GM12873 (cell line): ENCODE results near the gene NEK6.

Experiments
- TF ChIP-seq, protein P1 (sequence below): IDR thresholded peaks from 2 replicates; pipeline ENCODE4 v1.5.1; 2012; ENCODE audit warnings: low read depth, mild to moderate bottlenecking, moderate library complexity, low read length, control low read depth; ENCODE audit not compliant: insufficient read depth; ENCODE audit errors: missing control alignments

The NEK6 gene

DNA sequence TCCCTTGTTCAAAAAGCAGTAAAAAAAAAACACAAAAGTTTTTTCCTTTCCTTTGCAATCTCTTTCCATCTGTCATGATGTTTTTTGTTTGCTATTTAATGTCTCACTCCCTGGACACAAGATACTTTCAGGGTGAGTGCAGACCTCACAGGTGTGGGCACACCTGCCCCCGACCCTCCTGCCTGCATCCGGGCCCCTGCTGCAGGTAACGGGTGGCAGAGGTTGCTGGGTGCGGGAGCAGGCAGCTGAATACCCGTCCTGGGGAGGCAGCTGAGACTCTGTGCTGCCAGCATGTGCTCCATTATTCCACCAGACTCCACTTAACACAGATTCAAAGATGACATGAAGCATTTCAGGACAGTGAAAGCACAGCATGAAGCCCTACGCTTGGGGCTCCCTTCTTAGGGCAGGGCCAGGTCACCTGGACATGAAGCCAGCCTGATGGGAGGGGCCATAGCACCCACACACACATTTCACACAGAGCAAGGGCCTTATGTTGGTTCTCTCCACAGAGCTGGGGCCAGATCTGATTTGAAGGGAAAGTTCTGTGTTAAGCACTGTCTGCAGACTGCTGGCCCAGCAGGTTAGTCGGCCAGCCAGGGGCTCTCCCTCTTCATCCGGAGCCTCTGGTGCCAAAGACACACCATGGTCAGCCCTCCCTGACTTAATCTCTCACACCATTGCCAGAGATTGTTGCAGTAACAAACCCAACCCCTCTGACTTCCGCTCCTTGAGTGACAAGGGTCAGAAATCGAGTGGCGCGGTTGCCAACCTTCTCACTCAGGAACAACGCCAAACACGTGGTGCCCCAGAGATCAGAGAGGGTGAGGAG lies 13.0 kb downstream of the NEK6 start:
- TF ChIP-seq, protein P1, sequence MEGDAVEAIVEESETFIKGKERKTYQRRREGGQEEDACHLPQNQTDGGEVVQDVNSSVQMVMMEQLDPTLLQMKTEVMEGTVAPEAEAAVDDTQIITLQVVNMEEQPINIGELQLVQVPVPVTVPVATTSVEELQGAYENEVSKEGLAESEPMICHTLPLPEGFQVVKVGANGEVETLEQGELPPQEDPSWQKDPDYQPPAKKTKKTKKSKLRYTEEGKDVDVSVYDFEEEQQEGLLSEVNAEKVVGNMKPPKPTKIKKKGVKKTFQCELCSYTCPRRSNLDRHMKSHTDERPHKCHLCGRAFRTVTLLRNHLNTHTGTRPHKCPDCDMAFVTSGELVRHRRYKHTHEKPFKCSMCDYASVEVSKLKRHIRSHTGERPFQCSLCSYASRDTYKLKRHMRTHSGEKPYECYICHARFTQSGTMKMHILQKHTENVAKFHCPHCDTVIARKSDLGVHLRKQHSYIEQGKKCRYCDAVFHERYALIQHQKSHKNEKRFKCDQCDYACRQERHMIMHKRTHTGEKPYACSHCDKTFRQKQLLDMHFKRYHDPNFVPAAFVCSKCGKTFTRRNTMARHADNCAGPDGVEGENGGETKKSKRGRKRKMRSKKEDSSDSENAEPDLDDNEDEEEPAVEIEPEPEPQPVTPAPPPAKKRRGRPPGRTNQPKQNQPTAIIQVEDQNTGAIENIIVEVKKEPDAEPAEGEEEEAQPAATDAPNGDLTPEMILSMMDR: no peak

DNA sequence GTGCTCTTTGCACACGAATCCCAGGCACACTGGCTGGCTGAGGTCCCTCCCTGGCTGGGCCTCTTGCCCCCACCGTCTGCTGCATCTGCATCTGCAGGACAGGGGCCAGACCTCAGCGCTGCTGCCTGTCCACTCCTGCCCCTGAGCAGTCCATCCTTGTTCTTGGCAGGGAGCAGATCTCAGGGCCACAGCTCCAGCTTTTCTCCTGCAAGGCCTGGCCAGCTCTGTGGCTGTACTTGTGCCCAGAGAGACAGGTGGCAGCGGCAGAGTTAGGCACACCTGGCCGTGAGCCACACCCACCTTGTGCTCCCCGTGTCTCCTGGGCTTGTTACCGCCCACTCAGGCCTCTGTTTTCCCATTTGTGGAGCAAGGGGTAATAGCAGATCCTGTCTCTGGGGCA lies 13.9 kb downstream of the NEK6 start:
- TF ChIP-seq, protein P1: no peak

DNA sequence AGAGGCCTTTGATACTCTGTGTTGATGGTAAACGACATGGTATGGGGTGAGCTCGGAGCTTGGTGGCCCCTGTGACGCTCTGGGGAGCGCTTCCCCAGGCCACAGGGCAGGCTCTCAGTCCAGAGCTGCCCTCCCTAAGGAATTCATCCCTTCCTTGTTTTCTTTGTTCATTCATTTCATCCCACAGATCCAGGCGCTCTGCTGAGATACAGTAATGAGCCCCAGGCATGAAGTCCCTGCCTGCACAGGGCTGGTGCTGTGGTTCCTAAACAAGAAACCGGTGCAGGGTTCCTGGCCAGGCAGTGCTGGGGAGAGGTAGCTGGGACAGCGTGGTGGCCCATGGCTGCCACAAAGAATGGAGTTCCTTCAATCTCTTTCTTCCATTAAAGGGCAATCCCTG lies 14.4 kb downstream of the NEK6 start:
- TF ChIP-seq, protein P1: no peak

DNA sequence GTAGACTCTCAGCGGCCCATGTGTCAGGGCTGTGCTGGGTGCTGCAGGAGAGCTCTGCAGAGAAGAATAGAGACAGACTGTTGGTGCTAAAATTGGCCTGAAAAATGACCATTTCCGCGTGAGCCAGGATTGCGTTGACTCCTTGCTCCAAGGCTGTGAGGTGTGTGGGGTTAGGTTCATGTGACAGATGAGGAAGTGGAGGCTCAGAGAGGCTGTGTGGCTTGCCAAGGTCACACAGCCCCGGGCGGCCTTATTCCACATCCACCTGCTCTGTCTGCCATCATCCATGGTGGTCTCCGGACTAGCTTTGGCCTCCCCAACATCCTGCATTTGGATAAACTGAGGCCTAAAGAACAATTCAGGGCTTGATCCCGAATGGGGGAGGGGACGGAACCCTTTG lies 15.2 kb downstream of the NEK6 start:
- TF ChIP-seq, protein P1: no peak

DNA sequence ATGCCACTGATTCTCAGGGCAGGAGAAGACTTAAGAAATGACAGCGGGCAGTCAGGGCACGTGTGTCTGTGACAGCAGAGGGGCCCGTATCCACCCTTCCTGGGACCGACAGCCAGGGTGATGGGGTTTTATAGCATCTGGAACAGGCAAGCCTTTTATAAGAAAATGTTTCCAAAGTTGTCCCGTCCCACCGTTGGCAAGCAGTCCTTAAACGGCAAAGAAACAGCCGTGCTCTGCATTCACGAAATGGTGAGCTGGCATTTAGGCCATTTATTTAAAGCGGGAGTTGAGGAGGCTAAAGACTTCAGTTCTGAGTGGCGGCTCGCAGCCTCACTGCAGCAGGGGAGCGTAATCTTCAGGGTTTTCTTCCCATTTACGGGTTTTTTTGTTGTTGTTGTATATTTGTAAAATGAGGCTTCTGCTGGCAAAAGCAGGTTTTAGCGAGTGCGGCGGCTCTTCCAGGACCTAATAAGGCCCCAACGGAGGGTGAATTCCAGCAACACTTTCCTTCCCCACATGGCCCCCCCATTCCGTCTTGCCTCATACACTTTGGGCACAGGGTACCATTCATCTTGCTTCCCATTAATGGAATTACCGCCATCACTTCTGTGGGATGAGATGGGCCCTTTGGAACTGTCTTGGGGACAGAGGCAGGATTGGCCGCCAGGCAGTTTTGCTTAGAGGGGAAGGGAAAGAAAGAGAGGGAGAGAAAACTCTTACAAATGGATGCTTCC lies 15.8 kb downstream of the NEK6 start:
- TF ChIP-seq, protein P1: no peak

DNA sequence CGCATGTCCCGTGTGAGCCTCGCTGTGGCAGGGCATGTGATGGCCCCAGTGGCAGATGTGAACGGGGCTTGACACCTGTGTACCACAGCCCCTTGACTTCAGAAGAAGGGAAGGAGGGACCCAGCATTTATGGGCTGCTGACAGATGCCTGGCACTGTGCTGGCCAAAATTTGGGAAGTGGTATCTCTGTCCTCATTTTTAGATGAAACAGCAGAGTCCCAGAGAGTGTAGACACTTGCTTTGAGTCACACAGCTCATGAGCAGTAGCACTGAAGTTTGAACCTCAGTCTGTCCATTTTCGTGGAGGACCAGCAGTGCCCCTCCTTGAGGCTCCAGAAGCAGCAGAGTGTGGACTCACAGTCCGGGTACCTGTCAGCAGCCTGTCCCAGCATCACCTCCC lies 16.5 kb downstream of the NEK6 start:
- TF ChIP-seq, protein P1: no peak

DNA sequence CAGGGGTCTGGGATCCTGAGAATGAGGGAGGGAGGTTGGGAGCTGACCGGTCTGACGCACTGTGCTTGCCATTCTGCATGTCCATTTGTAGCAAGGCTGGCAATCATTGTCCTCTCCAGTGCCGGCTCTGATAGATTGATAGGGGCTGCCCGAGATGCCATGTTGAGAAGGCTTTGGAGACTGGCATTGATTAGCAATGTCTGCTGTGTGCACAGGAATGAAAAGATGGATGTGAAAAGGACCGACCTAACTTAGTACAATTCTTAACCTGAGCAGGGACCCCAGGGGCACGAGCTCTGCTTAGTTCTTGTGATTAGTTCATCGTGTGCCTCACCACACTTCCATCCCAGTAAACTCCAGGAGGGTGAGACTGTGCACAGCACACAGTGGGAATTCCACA lies 17.0 kb downstream of the NEK6 start:
- TF ChIP-seq, protein P1: no peak
